MV-4-11 (cell line): Measurements from ENCODE around the gene PKP3.

Experiments
- DNase-seq: peaks from one replicate; lab custom pipeline; 2025; lab: John Stamatoyannopoulos, UW

PKP3 gene

DNA sequence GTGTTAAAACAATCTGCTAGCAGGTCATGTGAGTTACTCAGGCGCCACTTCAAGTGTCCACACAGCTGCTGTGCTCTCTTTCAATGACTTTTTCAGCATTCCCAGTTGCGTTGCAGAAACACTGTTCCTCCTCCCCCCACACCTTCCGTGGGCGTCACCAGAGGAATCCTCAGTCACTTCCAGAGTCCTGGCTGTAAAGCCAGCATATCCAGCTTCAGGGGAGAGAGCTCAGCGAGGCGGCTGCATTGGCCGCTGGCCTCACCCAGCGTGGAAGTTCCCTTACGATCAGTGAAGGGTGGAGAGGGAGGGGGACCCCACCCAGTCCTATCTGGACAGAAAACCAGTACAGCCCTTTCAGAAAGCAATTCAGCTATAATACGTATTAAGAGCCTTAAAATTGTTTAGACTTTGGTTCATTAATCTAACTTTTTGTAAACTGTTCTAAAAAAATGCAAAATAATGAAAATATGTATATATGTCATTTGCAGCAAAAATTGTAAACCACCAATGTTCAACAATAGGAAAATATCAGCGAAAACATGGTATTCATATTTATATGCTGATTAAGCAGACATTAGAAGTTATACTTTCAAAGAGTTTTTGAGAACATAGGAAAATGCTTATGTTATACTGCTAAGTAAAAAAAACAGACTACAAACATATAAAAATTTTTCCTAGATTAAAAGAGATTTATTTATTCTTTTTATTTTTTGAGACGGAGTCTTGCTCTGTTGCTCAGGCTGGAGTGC is 50.6 kb downstream of the PKP3 start:
- DNase-seq: no peak

DNA sequence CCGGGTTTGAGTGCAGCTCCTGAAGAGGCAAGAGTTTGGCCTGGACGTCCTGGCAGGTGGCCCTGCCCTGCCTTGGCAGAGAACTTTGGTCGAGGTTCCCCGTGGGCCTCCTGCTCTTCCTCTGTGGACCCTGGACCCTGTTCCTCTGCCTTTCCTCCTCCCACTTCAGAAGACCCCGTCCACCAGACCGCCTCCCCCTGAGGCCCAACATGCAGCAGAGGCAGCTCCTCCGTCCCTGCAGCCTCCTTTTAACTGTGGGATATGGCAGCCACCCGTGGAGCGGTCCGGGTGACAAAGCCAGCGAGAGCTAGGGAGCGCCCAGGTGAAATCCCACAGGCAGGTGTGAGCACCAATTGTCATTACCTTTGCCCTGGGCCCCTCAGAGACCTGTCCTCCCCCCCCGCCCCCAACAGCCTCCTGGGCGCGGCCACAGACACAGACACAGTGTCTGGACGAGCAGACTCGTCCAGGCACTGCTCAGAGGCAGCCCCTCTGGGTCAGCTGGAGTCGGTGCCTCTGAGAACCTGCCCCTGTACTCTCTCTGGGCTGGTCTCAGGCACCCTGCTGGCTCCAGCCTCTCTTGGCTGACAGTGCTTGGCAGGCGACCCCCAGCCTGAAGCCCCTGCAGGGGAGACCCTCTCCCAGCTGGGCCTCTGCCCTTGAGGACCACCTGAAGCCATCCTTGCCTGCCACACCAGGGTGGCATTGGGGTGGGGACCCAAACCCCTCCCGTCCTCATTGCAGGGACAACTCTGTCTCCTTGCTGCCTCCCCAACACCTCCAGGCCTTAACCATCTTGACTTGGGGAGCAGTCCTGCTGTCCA is 52.0 kb downstream of the PKP3 start:
- no peak for DNase-seq

DNA sequence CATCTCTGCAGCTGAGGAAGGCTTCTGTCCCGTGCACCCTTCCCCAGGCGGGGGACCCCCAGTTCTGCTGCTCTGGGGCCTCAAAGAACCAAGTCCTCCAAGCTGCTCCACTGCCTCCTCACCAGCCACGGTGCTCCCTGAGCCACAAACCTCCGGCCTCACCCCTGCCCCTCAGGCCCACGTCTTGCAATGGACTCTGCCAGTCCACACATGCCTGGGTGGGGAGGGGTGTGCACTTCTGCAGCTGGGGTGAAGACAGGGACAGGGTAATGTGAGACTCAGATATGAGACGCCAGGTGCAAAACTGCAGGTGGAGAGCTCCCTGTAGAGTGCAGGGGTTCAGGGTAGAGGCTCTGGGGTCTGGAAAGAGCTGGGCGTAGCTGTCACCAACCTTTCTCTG is 52.9 kb downstream of the PKP3 start:
- DNase-seq: no peak

DNA sequence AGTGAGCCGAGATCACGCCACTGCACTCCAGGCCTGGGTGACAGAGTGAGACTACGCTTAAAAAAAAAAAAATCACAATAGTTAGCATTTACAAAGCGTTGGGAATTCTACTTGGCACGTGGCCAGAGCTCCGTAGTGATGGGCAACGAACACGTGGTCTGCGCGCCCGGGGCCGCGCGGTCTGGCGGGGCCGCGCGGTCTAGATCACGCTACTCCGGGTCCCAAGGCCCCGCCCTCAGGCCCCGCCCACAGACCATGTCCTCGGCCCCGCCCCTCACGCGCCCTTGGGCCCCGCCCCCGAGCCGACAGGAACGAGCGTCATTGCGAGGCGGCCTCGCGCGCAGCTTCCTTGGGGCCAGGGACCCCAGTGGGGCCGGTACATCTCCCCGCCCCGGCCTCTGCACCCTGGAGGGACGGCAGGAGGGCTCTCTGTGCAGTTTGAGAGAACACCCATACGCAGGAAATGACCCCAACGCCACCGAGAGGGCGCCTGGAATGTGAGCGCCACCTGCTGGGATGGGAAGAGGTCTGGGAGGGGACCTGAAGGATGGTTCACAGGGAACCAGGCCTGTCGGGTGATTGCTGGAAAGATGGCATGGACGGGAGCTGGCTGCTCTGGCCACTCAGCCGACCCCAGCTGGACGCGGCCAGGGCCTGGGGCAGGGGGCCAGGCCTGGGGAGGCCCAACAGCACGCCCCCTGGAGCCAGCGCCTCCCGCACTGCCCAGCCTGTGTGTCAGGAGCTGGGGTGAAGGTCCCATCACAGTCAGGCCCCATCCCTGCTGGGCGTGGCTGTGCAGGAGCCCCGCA is 54.1 kb downstream of the PKP3 start:
- peak; percentile 83 for DNase-seq

DNA sequence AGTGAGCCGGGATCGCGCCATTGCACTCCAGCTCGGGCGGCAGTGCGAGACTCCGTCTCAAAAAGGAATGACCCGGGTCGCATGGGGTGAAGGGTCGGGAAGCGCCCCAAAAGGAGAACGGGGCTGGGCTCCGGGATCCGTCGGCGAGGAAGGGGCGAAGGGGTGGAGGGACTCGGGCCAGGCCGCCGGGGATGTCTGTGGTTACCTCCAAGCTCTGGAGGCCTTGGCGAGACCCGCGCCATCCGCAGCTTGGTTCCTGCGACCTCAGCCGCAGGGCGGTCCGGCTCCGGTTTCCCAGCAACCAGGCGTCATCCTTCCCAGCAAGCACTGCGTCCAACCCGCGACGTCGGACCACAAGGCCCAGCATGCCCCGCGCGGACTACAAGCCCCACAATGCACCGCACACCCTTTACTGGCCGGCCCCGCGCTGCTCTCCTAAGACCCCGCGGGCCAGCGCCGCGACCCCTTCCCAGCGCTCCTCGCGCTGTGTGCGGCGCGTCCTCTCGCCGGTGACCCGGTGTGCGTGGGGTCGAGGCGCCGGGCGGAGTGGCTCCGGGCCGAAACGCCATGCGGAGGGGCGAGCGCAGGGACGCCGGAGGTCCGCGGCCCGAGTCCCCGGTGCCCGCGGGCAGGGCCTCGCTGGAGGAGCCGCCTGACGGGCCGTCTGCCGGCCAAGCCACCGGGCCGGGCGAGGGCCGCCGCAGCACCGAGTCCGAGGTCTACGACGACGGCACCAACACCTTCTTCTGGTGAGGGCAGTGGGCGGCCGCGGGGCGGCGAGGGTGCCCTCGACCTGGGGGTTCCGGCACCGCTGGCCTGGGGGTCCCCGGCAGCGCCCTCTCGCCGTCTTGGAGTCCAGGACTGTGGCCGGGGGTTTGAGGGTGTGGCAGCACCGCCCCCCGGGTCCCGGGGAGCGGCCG is 56.1 kb downstream of the PKP3 start, which contains the start of gene PTDSS2:
PTDSS2 (plus strand) TSS at position 391 of the 920 bp plus-strand sequence; CDS start at position 568, 177 bp downstream.
- DNase-seq: peak; percentile 92

DNA sequence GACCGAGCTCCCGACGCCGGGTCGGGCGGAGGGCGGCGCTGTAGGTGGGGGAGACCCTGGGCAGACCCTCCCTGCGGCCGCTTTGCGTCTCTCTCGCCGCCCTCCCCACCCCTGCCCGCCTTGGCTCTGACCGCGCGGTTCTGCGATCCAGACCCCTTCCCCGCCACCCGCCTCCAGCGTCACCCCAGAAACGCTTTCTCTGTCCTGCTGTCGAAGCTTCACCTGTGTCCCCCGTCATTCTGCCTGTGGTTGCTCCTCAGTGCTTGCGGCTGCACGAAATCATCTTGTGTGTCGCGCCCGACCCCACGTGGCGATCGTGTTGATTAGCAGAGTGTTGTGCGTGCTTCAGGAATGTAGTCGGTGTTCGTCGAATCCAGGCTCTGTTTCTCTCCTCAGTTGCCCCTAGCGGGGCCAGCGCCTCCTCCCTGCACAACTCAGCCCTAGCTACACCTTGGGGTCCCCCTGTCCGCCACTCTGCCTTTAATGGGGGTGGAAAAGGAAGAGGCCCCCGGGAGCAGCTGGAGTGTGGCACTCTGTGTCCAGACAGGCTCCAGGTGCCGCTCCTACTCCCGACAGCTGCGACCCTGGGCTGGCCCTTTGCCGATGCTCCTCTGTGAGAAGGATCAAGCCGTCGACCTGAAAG is 56.9 kb downstream of the PKP3 start:
- peak; percentile 65 for DNase-seq

DNA sequence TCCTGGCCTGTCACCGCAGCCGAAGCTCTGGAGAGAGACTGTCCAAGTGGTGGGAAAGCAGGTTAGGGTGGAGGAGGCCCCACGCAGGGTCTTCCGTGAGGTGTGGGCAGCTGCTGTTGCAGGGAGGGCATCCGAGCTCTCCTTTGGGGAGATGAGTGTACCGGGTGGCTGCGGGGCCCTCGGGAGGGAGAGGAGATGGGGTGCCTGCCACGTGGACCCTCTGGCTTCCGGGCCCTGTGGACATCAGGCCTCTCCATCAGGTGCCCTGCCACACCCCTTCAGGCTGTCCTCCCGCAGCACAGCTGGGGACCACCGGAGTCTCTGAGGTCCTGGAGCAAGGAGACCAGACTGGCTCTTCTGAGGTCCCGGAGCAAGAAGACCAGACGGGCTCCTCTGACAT is 57.7 kb downstream of the PKP3 start:
- no peak for DNase-seq

DNA sequence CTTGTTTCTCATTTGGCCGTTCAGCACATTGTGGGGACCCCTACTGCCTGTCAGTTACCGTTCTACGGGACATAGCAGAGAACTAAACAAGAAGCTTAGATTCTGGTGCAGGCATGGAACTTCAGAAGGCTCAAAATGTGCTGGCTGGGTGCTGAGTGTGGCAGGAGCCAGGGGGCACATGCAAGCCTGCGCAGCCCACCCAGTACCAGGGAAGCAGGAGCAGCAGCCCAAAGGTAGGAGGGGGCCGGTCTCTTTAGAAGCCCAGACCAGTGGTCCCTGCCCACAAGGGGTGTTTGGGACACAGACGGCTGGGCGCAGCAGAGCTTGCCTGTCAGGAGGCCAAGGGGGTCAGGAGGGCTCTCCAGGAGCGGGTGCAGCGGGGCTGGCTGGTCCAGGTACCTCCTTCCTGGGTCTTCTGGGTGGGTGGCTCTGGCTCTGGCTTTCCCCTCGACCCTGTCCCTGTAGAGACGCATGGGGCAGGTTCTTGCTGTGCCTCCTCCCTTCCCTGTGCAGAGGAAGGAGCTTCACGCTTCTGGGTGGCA is 58.3 kb downstream of the PKP3 start:
- DNase-seq: no peak

DNA sequence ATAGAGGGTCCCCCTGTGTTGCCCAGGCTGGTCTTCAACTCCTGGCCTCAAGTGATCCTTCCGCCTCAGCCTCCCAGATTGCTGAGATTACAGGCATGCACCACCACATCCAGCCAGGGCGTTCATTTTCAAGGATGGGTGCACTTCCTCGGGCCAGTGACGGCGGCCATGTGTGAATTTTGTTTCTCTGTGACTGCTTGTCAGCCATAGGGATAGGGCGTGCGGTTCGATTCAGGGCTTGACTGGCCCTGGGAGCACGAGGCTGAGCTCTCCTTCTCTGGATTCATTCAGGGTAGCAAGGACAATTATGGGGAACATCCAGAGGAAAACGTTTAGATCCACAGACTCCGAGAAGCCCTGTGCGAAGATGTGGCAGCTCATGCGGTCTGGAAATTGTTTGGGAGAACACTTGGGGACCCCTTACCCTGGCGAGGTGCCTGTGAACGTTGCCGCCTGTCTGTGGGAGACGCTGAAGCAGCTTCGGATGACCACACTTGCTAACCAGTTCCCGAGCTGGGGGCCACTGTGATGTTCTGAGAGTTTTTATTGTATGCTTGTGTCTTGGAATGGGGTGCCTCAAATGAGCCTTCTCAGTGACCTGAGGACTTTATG is 59.0 kb downstream of the PKP3 start:
- DNase-seq: no peak

DNA sequence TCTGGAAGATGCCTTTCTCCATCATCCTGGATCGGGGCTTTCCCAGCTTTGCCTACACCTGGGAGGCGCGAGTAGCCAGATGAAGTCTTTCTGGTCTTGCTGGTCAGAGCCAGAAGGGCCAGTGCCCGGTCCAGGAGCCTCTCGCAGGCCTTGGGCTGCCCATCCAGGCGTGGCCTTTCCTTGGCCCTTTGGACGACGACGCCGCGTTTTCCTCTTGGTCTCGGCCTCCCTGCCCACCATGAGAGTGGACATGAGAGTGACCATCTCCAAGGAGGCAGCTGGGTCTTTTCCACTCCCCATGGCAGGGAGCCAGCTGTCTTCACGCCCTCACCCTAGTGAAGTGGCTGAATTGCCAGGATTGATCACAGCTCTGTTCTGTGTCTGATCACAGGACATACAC is 59.6 kb downstream of the PKP3 start:
- DNase-seq: no peak

DNA sequence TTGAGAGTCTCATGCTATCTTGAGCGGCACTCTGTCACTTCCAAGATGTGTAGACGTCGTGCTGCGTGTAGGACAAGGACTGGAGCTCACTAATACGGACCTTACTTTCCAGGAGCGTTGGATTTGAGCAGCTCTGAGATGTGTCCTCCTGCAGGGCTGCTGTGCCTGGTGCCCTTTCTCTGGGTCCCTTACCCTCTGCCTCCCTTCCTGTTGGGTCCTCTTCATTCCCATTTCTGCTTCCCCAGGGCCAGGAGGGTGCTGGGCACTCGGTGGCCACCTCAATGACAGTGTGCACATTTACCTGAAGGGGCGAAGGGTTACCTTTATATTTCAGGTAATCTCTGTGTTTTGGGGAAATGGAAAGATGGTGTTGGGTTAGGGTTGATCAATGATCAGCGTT is 60.0 kb downstream of the PKP3 start:
- no peak for DNase-seq
